Sigmoid colon (tissue), 4 donors: ENCODE measurements around the gene HPRT1.

Experiments
- CTCF ChIP-seq, 4 experiments: fragments of 450-650 bp in 3 of 4; fragments of 200-600 bp in 1 of 4; IDR thresholded peaks; one replicate each; pipeline ENCODE4 v1.5.1; 2016 to 2019; ENCODE audit warnings: antibody characterized with exemption in 4 of 4, mild to moderate bottlenecking in 3 of 4, moderate library complexity in 2 of 4
- EP300 ChIP-seq, 4 donors: sonication (generic); formaldehyde crosslinking; IDR thresholded peaks; one replicate each; pipeline ENCODE4 v1.6.1; 2017; ENCODE audit warnings: antibody characterized with exemption in 4 of 4
- POLR2A ChIP-seq, 2 donors: fragments of 450-650 bp; IDR thresholded peaks; one replicate each; pipeline ENCODE4 v1.6.1; 2016; ENCODE audit warnings: antibody characterized with exemption in 2 of 2, mild to moderate bottlenecking in 2 of 2, moderate library complexity in 2 of 2

- no peak for TF ChIP-seq EP300 (IDR thresholded peaks at IDR 0.05)
- no peak for TF ChIP-seq CTCF (IDR thresholded peaks at IDR 0.05)
- TF ChIP-seq POLR2A (IDR thresholded peaks at IDR 0.05): no peak
Measured at GRCh38 chrX:134528960-134529359, 69.0 kb downstream of the HPRT1 start.
